B cell (primary cell): ENCODE data around the gene TENT4B. TPM values are rescaled to one million over a fixed set of nuclear protein-coding genes. Genes with fewer than 3 reads are reported as not detected.

Experiments
- ATAC-seq: fragments of 200-7000 bp; cut with Tn5 transposase; one replicate; pipeline ENCODE4 v1.10.0; 2021; ENCODE audit warnings: low read depth, mild to moderate bottlenecking, moderate number of reproducible peaks, moderate library complexity
- CTCF ChIA-PET: fragments of 350-600 bp; sonication (Branson Sonifier 250); formaldehyde crosslinking; loops from one replicate; lab custom pipeline; 2021; ENCODE audit warnings: antibody characterized with exemption, inconsistent platforms; lab: Charles Lee
- POLR2A ChIA-PET: fragments of 350-600 bp; sonication (Branson Sonifier 250); formaldehyde crosslinking; loops from one replicate; lab custom pipeline; 2021; ENCODE audit warnings: antibody characterized with exemption; lab: Charles Lee
- DNase-seq: peaks from one replicate; pipeline ENCODE4 v3.0.0; 2013
- H2AFZ ChIP-seq: 2 replicates; pipeline ENCODE4 v1.6.1; 2012; ENCODE audit warnings: mild to moderate bottlenecking, low read depth, low read length; ENCODE audit not compliant: insufficient read depth, poor library complexity, severe bottlenecking
- H3K27ac ChIP-seq, 2 donors: 1 replicate in 1 of 2; 2 replicates in 1 of 2; pipeline ENCODE4 v1.5.1; 2012 to 2013; ENCODE audit warnings: low read length in 2 of 2, mild to moderate bottlenecking in 2 of 2, moderate library complexity in 1 of 2
- H3K27me3 ChIP-seq, 4 experiments: fragments of 200-600 bp in 1 of 4; sonication (generic) in 1 of 4; replicated peaks in 1 of 4; 1 replicate in 2 of 4; 2 replicates in 2 of 4; pipeline versions ENCODE4 v1.6.1 to v1.7.0; 2013 to 2016; ENCODE audit warnings: low read length in 3 of 4, mild to moderate bottlenecking in 2 of 4, mixed read lengths in 1 of 4, moderate library complexity in 1 of 4; ENCODE audit not compliant: insufficient read depth in 4 of 4, control insufficient read depth in 3 of 4; ENCODE audit errors: control extremely low read depth in 1 of 4
- H3K36me3 ChIP-seq, 2 experiments: replicated peaks in 1 of 2; 1 replicate in 1 of 2; 2 replicates in 1 of 2; pipeline versions ENCODE4 v1.6.1 to v1.7.1; 2013; ENCODE audit warnings: low read length in 1 of 2; ENCODE audit not compliant: insufficient read depth in 2 of 2, control insufficient read depth in 1 of 2; ENCODE audit errors: control extremely low read depth in 1 of 2, extremely low read depth in 1 of 2
- H3K4me1 ChIP-seq, 2 donors: fragments of 200-600 bp in 1 of 2; sonication (generic) in 1 of 2; 1 replicate in 1 of 2; 2 replicates in 1 of 2; pipeline versions ENCODE4 v1.5.1 to v1.6.1; 2013 to 2017; ENCODE audit warnings: low read length in 2 of 2; ENCODE audit not compliant: control insufficient read depth in 2 of 2, insufficient read depth in 2 of 2
- H3K4me2 ChIP-seq: replicated peaks from 2 replicates; pipeline ENCODE3; 2012; ENCODE audit warnings: mild to moderate bottlenecking, low read depth, low read length; ENCODE audit not compliant: poor library complexity, severe bottlenecking
- H3K4me3 ChIP-seq, 5 experiments: fragments of 200-600 bp in 1 of 5; sonication (generic) in 1 of 5; 1 replicate in 3 of 5; 2 replicates in 2 of 5; pipeline versions ENCODE4 v1.5.1 to v1.7.0; 2011 to 2016; ENCODE audit warnings: low read length in 4 of 5, mild to moderate bottlenecking in 4 of 5, low read depth in 2 of 5, control low read depth in 1 of 5, moderate library complexity in 1 of 5; ENCODE audit not compliant: insufficient read depth in 1 of 5; ENCODE audit errors: control extremely low read depth in 1 of 5, extremely low read depth in 1 of 5
- H3K79me2 ChIP-seq: fragments of 200-600 bp; sonication (generic); one replicate; pipeline ENCODE4 v1.6.0; 2016; ENCODE audit warnings: low read length; ENCODE audit not compliant: control insufficient read depth, insufficient read depth
- H3K9ac ChIP-seq: fragments of 200-600 bp; sonication (generic); 2 replicates; pipeline ENCODE4 v1.6.1; 2017; ENCODE audit warnings: mild to moderate bottlenecking, low read length, moderate library complexity
- H3K9me3 ChIP-seq, 3 donors: one replicate each; pipeline versions ENCODE4 v1.6.1 to v1.7.1; 2013; ENCODE audit warnings: low read length in 2 of 3; ENCODE audit not compliant: control insufficient read depth in 2 of 3, insufficient read depth in 1 of 3; ENCODE audit errors: control extremely low read depth in 1 of 3
- H4K20me1 ChIP-seq: 2 replicates; pipeline ENCODE4 v1.6.0; 2012; ENCODE audit warnings: mild to moderate bottlenecking, low read length; ENCODE audit not compliant: insufficient read depth, control insufficient read depth, poor library complexity, severe bottlenecking
- H3K27ac Mint-ChIP-seq: one replicate; pipeline ENCODE4 v1.8.0; 2021; ENCODE audit warnings: mixed read lengths
- H3K27me3 Mint-ChIP-seq: one replicate; pipeline ENCODE4 v1.8.0; 2021; ENCODE audit warnings: mixed read lengths
- H3K4me1 Mint-ChIP-seq: one replicate; pipeline ENCODE4 v1.8.0; 2021; ENCODE audit warnings: mixed read lengths
- H3K4me3 Mint-ChIP-seq: one replicate; pipeline ENCODE4 v1.8.0; 2021; ENCODE audit warnings: mixed read lengths
- H3K9me3 Mint-ChIP-seq: one replicate; pipeline ENCODE4 v1.8.0; 2022; ENCODE audit warnings: mixed read lengths; ENCODE audit not compliant: insufficient read depth
- EZH2 ChIP-seq: IDR thresholded peaks from 2 replicates; pipeline ENCODE4 v1.6.1; 2012; ENCODE audit warnings: borderline replicate concordance, low read depth, mild to moderate bottlenecking, moderate library complexity, low read length; ENCODE audit not compliant: insufficient read depth, poor library complexity, severe bottlenecking
- WGBS: methylation state at CpG from one replicate; pipeline ENCODE4 v1.1.5; 2013; ENCODE audit warnings: missing lambda C conversion rate; ENCODE audit not compliant: insufficient coverage; 5-methylcytosine and 5-hydroxymethylcytosine counted together
- intact Hi-C: fragments of 100-400 bp; cut with micrococcal nuclease; formaldehyde crosslinking; loops from one replicate; pipeline ENCODE4 v1.10.0; 2022
- polyA plus RNA-seq: library from polyadenylated mRNA; depleted of rRNA; stranded (reverse); fragments of >200 nt; gene quantifications from 2 replicates; pipeline ENCODE4 v1.2.3, GENCODE V29; 2012
- total RNA-seq, 2 donors: library from RNA; stranded (reverse); fragments of 120-200 nt in 1 of 2; gene quantifications; 1 replicate in 1 of 2; 2 replicates in 1 of 2; pipeline versions ENCODE4 v1.2.3 to v1.2.4, GENCODE V29; 2013 to 2022
- TF ChIP-seq, protein P1 (sequence below): fragments of 200-600 bp; IDR thresholded peaks from one replicate; pipeline ENCODE4 v1.8.0; 2022; ENCODE audit warnings: antibody characterized with exemption, mild to moderate bottlenecking

TENT4B gene
- total and polyA plus RNA-seq, 2 donors (not counting 1 experiment from before 2014, with no cell fraction given) = 6.1 to 17.1 TPM

DNA sequence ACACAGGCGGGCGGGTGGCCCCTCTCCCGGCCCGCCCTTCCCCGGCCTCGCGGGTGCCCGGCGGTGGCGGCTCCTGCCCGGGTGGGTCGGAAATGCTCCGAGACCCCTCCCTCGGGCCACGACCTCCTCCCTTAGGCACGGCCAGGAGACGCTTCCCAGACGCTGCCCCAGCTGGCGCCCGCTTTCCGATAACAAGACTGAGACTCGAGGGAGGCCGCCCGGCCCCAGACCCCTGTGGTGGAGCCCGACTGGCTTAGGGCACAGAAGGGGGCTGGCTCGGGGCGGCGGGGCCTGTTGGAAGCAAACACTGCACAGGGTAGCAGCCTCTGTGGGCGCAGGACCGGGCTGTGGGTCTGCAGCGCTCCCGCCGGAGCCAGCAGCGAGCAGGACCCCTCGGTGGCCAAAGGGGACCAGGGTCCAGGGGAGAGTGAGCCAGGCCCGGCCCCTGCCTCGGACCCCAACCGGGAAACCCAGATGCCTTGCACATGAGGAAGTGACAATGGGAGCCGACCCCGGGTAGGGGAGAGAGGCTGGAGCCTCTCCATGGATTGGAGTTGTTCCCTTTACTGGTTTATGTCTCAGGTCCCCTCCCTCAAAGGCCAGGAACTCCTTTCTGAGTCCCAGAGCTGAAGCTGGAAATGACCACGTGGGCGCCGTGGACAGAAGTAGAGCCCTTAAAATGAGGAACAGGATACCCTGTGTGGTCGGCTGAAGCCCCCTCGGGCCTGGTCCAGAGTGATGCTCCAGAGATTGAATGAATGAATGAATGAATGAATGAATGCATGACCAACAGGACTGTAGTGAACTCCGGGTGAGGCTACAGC, 93.4 kb downstream of the TENT4B start:
- ATAC-seq (peak; percentile 53), DNase-seq (no peak)
- Histone ChIP-seq H3K9ac (peak overlapping the region; percentile 71), H3K4me2 (peak overlapping the region; percentile 100), H3K4me1 (peaks cover 6 to 15% of the 10 kb centered on the region in 2 donors), H3K27ac (no peak overlapping the region), H3K4me3 (peak overlapping the region; percentile 26 to 69 (median 61)), H4K20me1 (no peaks in the 10 kb centered on the region), H3K79me2 (no peaks in the 10 kb centered on the region), H2AFZ (peak overlapping the region; percentile 88), H3K27me3 (peaks cover 0 to 11% (median 4%) of the 10 kb centered on the region in 4 experiments), H3K36me3 (no peaks in the 10 kb centered on the region), H3K9me3 (no peaks in the 10 kb centered on the region)
- H3K4me1 Mint-ChIP-seq = peaks cover 11% of the 10 kb centered on the region
- WGBS = 6% methylated on average over 46 of the region's 46 CpGs
- intact Hi-C loops = loop anchor here (1.0 to 2.0 kb wide), 4 partner anchors 28 to 109 kb away; no protein-coding TSS in a partner anchor
- peak overlapping the region; percentile 84 for H3K4me3 Mint-ChIP-seq
- CTCF ChIA-PET = interaction anchor here (0.6 to 3.5 kb wide), 16 partner anchors 13 to 419 kb away, joined by 3 to 29 read pairs (median 6); partner anchors contain the start of gene BRD7
- no peaks in the 10 kb centered on the region for H3K27me3 Mint-ChIP-seq
- POLR2A ChIA-PET = interaction anchor here (1.2 to 1.5 kb wide), 3 partner anchors 27 to 381 kb away, joined by 3 to 5 read pairs (median 5); no protein-coding TSS in a partner anchor
- H3K27ac Mint-ChIP-seq = peak overlapping the region; percentile 46
- TF ChIP-seq, protein P1, sequence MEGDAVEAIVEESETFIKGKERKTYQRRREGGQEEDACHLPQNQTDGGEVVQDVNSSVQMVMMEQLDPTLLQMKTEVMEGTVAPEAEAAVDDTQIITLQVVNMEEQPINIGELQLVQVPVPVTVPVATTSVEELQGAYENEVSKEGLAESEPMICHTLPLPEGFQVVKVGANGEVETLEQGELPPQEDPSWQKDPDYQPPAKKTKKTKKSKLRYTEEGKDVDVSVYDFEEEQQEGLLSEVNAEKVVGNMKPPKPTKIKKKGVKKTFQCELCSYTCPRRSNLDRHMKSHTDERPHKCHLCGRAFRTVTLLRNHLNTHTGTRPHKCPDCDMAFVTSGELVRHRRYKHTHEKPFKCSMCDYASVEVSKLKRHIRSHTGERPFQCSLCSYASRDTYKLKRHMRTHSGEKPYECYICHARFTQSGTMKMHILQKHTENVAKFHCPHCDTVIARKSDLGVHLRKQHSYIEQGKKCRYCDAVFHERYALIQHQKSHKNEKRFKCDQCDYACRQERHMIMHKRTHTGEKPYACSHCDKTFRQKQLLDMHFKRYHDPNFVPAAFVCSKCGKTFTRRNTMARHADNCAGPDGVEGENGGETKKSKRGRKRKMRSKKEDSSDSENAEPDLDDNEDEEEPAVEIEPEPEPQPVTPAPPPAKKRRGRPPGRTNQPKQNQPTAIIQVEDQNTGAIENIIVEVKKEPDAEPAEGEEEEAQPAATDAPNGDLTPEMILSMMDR = no peak
- no peak for TF ChIP-seq EZH2
- no peaks in the 10 kb centered on the region for H3K9me3 Mint-ChIP-seq
